ENCODE data around the gene CPEB3.

DNA sequence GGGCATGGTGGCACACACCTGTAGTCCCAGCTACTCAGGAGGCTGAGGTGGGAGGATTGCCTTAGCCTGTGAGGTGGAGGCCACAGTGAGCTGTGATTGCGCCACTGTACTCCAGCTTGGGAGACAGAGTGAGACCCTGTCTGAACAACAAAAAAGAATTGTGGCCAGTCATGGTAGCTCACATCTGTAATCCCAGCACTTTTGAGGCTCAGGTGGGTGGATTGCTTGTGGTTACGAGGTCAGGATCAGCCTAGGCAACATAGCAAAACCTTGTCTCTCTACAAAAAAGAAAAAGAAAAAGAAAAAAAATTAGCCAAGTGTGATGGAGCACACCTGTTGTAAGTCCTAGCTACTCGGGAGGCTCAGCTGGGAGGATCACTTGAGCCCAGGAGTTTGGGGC is 22.9 kb upstream of the CPEB3 start:
- TF ChIP-seq, protein P1, sequence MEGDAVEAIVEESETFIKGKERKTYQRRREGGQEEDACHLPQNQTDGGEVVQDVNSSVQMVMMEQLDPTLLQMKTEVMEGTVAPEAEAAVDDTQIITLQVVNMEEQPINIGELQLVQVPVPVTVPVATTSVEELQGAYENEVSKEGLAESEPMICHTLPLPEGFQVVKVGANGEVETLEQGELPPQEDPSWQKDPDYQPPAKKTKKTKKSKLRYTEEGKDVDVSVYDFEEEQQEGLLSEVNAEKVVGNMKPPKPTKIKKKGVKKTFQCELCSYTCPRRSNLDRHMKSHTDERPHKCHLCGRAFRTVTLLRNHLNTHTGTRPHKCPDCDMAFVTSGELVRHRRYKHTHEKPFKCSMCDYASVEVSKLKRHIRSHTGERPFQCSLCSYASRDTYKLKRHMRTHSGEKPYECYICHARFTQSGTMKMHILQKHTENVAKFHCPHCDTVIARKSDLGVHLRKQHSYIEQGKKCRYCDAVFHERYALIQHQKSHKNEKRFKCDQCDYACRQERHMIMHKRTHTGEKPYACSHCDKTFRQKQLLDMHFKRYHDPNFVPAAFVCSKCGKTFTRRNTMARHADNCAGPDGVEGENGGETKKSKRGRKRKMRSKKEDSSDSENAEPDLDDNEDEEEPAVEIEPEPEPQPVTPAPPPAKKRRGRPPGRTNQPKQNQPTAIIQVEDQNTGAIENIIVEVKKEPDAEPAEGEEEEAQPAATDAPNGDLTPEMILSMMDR (IDR thresholded peaks at IDR 0.05) = no peak
- TF ChIP-seq POLR2A (IDR thresholded peaks at IDR 0.05) (no peak), EP300 (IDR thresholded peaks at IDR 0.05) (no peak)

Measured in ovary (tissue), 3 donors.